Kidney (tissue), 14 donors: ENCODE data around the gene PLEKHH2. TPM values are rescaled to one million over a fixed set of nuclear protein-coding genes. Genes with fewer than 3 reads are reported as not detected.

Source experiments
- DNase-seq, 5 donors: peaks; one replicate each; pipeline ENCODE4 v3.0.0-alpha.2; 2013 to 2020
- FAIRE-seq: peaks from 2 replicates; lab custom pipeline; 2012; peaks lifted over from hg19 to GRCh38; lab: Jason Lieb, UNC
- H3K27ac ChIP-seq, 2 donors: one replicate each; pipeline ENCODE4 v1.7.0; 2013; ENCODE audit warnings: low read depth in 2 of 2, low read length in 2 of 2, inconsistent platforms in 1 of 2
- H3K27me3 ChIP-seq: one replicate; pipeline ENCODE4 v1.7.1; 2013; ENCODE audit warnings: low read length, inconsistent platforms; ENCODE audit not compliant: control insufficient read depth, insufficient read depth
- H3K36me3 ChIP-seq, 3 donors: one replicate each; pipeline versions ENCODE4 v1.7.0 to v1.7.1; 2013; ENCODE audit warnings: low read length in 3 of 3, control low read depth in 1 of 3, inconsistent platforms in 1 of 3; ENCODE audit not compliant: insufficient read depth in 3 of 3, control insufficient read depth in 2 of 3
- H3K4me1 ChIP-seq, 3 donors: one replicate each; pipeline versions ENCODE4 v1.7.0 to v1.7.1; 2013; ENCODE audit warnings: low read length in 3 of 3, inconsistent platforms in 1 of 3, low read depth in 1 of 3; ENCODE audit not compliant: control insufficient read depth in 2 of 3, insufficient read depth in 2 of 3
- H3K4me3 ChIP-seq, 3 donors: one replicate each; pipeline versions ENCODE4 v1.7.0 to v1.8.1; 2013; ENCODE audit warnings: low read length in 3 of 3, control low read depth in 1 of 3, inconsistent platforms in 1 of 3
- H3K9ac ChIP-seq, 3 donors: one replicate each; pipeline versions ENCODE4 v1.7.0 to v1.7.1; 2013; ENCODE audit warnings: low read length in 3 of 3, control low read depth in 1 of 3, inconsistent platforms in 1 of 3
- H3K9me3 ChIP-seq, 3 donors: one replicate each; pipeline versions ENCODE4 v1.7.0 to v1.7.1; 2013; ENCODE audit warnings: low read length in 3 of 3, control low read depth in 1 of 3, inconsistent platforms in 1 of 3; ENCODE audit not compliant: control insufficient read depth in 2 of 3, insufficient read depth in 1 of 3
- CTCF ChIP-seq: IDR thresholded peaks from 3 replicates; pipeline ENCODE4 v1.5.1; 2012; ENCODE audit warnings: mild to moderate bottlenecking, moderate library complexity, borderline replicate concordance; ENCODE audit not compliant: insufficient read depth; ENCODE audit errors: extremely low read depth
- intact Hi-C: fragments of 100-400 bp; cut with DNase I; formaldehyde crosslinking; loops from one replicate; pipeline ENCODE4 v1.11.1; 2022
- polyA plus RNA-seq: library from polyadenylated mRNA; stranded (reverse); fragments of 350-450 nt; fragmentation: Illumina TruSeq; extraction: RNeasy Lipid Tissue Mini Kit (QIAGEN cat#74804); gene quantifications from one replicate; pipeline ENCODE4 v1.2.3, GENCODE V29; 2014; ENCODE audit warnings: low read depth, low replicate concordance; ENCODE audit not compliant: insufficient read depth
- total RNA-seq: library from RNA; stranded (reverse); fragmentation: NEBNext Ultra II Directional; extraction: Animal tissue kit (Norgen Biotek cat#: 25700); gene quantifications from one replicate; pipeline ENCODE4 v1.2.1, GENCODE V29; 2021
- donor health status: control.
- donor health status: control.
- donor health status: control.
- donor health status: control.
- donor health status: control.
- donor health status: DM: yes; HTN: yes; CAD: no.
- donor health status: Normal renal cell carcinoma (clear cell type).

PLEKHH2 gene
- total and polyA plus RNA-seq, 2 donors from 2014 or later: 4.3 to 25.0 TPM

GRCh38 chr2:43715300-43716098 is 78.4 kb downstream of the PLEKHH2 start:
- Histone ChIP-seq H3K4me1 (no peaks in the 10 kb centered on the region), H3K4me3 (no peak overlapping the region), H3K9ac (no peak overlapping the region), H3K36me3 (no peaks in the 10 kb centered on the region), H3K9me3 (no peaks in the 10 kb centered on the region), H3K27ac (no peak overlapping the region), H3K27me3 (no peaks in the 10 kb centered on the region)
- intact Hi-C loops: no loop called here
- FAIRE-seq: no peak
- TF ChIP-seq CTCF: no peak
- no peak for DNase-seq

- DNase-seq (no peak), FAIRE-seq (no peak)
- Histone ChIP-seq H3K4me1 (no peaks in the 10 kb centered on the region), H3K27me3 (no peaks in the 10 kb centered on the region), H3K9ac (no peak overlapping the region), H3K27ac (no peak overlapping the region), H3K9me3 (no peaks in the 10 kb centered on the region), H3K4me3 (no peak overlapping the region), H3K36me3 (no peaks in the 10 kb centered on the region)
- TF ChIP-seq CTCF: no peak
- intact Hi-C loops: no loop called here
These were observed 80.3 kb downstream of the PLEKHH2 start for GRCh38 chr2:43717322-43717721.

- no peak overlapping the region for H3K27ac ChIP-seq
- no peak for FAIRE-seq
- H3K4me1 ChIP-seq: no peaks in the 10 kb centered on the region
- intact Hi-C loops: no loop called here
- H3K9me3 ChIP-seq: no peaks in the 10 kb centered on the region
- no peaks in the 10 kb centered on the region for H3K27me3 ChIP-seq
- TF ChIP-seq CTCF: no peak
- no peak overlapping the region for H3K4me3 ChIP-seq
- no peaks in the 10 kb centered on the region for H3K36me3 ChIP-seq
- DNase-seq: peak in 2 of 5 donors; percentile 16 to 49
- H3K9ac ChIP-seq: no peak overlapping the region
These were observed 81.6 kb downstream of the PLEKHH2 start for GRCh38 chr2:43718530-43719124.
